K562 treated with DMSO at 1 percent for 48 hours (cell line): ENCODE results near the gene RTL9. TPM values are rescaled to one million over a fixed set of nuclear protein-coding genes. Genes with fewer than 3 reads are reported as not detected.

ENCODE experiments used
- total RNA-seq: library from RNA; unstranded; fragments of 300-600 nt; gene quantifications from 2 replicates; pipeline ENCODE4 v1.2.3, GENCODE V29; 2022; ENCODE audit warnings: low replicate concordance; ENCODE audit errors: extremely low read depth

The RTL9 gene
- not detected in 2 replicates for total RNA-seq

GRCh38 chrX:110358548-110358947 is at the start of gene RTL9:
RTL9 (plus strand) TSS chrX:110358848; CDS start chrX:110450618, 91,770 bp downstream.

GRCh38 chrX:110317820-110318663 is 40.6 kb upstream of the RTL9 start, which contains the start of gene AMMECR1:
AMMECR1 (minus strand) TSS chrX:110318085; CDS start chrX:110318071, 14 bp downstream.

Other genes starting within 250 kb of the RTL9 start
- not detected in 2 replicates for gene AMMECR1, start 40.8 kb upstream of the RTL9 start, total RNA-seq